Esophagus squamous epithelium (tissue), 5 donors: Measurements from ENCODE around the gene RIT2. TPM values are rescaled to one million over a fixed set of nuclear protein-coding genes. Genes with fewer than 3 reads are reported as not detected.

Experiments
- DNase-seq: peaks from one replicate; lab custom pipeline; 2025; lab: John Stamatoyannopoulos, UW
- H3K27ac ChIP-seq, 4 donors: fragments of 200-600 bp; sonication (generic); one replicate each; pipeline ENCODE4 v1.5.1; 2016 to 2019; ENCODE audit warnings: mild to moderate bottlenecking in 1 of 4
- H3K27me3 ChIP-seq, 4 donors: fragments of 200-600 bp; sonication (generic); 1 replicate in 3 of 4; 2 replicates in 1 of 4; pipeline versions ENCODE4 v1.5.1 to v1.6.0; 2017 to 2021; ENCODE audit warnings: antibody characterized with exemption in 1 of 4
- H3K36me3 ChIP-seq, 3 donors: fragments of 200-600 bp; sonication (generic); one replicate each; pipeline ENCODE4 v1.5.1; 2016 to 2019
- H3K4me1 ChIP-seq, 3 donors: fragments of 200-600 bp; sonication (generic); one replicate each; pipeline ENCODE4 v1.5.1; 2017 to 2019
- H3K4me3 ChIP-seq, 4 donors: fragments of 200-600 bp; sonication (generic); 1 replicate in 3 of 4; 2 replicates in 1 of 4; pipeline ENCODE4 v1.5.1; 2016 to 2019; ENCODE audit warnings: mild to moderate bottlenecking in 2 of 4, moderate library complexity in 1 of 4
- H3K9me3 ChIP-seq, 3 donors: fragments of 200-600 bp; sonication (generic); one replicate each; pipeline ENCODE4 v1.5.1; 2016 to 2019
- CTCF ChIP-seq, 6 experiments: fragments of 450-650 bp in 4 of 6; fragments of 200-600 bp in 2 of 6; sonication (generic) in 2 of 6; IDR thresholded peaks; one replicate each; pipeline ENCODE4 v1.5.1; 2016 to 2019; ENCODE audit warnings: antibody characterized with exemption in 6 of 6, mild to moderate bottlenecking in 4 of 6, moderate library complexity in 4 of 6
- POLR2A ChIP-seq, 4 donors: fragments of 450-650 bp; IDR thresholded peaks; one replicate each; pipeline ENCODE4 v1.6.1; 2017; ENCODE audit warnings: antibody characterized with exemption in 4 of 4, mild to moderate bottlenecking in 4 of 4, moderate library complexity in 3 of 4
- WGBS, 2 donors: methylation state at CpG; one replicate each; pipeline ENCODE4 v1.1.5; 2018; 5-methylcytosine and 5-hydroxymethylcytosine counted together
- intact Hi-C: fragments of 100-400 bp; cut with DNase I; formaldehyde crosslinking; loops from one replicate; pipeline ENCODE4 v1.15.0; 2022
- total RNA-seq, 4 donors: library from RNA; depleted of rRNA; stranded (reverse); fragments of >200 nt; gene quantifications; one replicate each; pipeline ENCODE4 v1.1.0, GENCODE V29; 2016
- donor health status: DM: yes; HTN: yes; CAD: no.

Gene RIT2
- total RNA-seq, 4 donors from 2014 or later, result not detected

- 69 to 75% methylated on average over 5 of the region's 5 CpGs for WGBS, 2 donors
- TF ChIP-seq POLR2A (IDR thresholded peaks at IDR 0.05), result no peak
- TF ChIP-seq CTCF (IDR thresholded peaks at IDR 0.05), result no peak
- no peak for DNase-seq
Measured at GRCh38 chr18:43077510-43078308, 37.8 kb downstream of the RIT2 start.

DNA sequence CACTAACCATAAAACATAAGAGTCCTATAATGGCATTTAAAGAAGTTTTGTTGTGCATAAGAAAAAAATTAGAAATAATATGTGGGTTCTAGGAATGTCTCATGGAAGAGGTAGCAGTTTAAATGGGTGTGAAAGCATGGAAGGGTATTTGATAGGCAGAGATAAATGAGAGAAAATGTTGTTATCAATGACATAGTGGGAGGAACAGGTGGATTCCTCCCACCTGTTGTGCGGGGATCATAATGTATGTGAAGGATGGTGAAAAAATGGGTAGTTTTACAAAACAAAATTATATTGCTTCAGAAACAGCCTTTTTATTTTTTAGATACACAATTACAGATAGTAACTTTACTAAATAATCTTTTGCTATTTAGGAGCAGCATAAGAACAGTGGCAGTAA, 41.7 kb downstream of the RIT2 start:
- no peak for DNase-seq
- Histone ChIP-seq H3K36me3 (no peaks in the 10 kb centered on the region), H3K4me3 (no peak overlapping the region), H3K9me3 (no peaks in the 10 kb centered on the region), H3K4me1 (no peaks in the 10 kb centered on the region), H3K27me3 (no peaks in the 10 kb centered on the region), H3K27ac (no peak overlapping the region)
- WGBS, 2 donors, result 100% methylated on average over 1 of the region's 1 CpG
- TF ChIP-seq POLR2A (IDR thresholded peaks at IDR 0.05), result no peak
- TF ChIP-seq CTCF (IDR thresholded peaks at IDR 0.05), result no peak
- intact Hi-C loops, result no loop called here

More at GRCh38 chr18:43077510-43078308, 37.8 kb downstream of the RIT2 start:
- no peak overlapping the region for H3K27ac ChIP-seq
- intact Hi-C loops, result no loop called here
- H3K27me3 ChIP-seq, result no peaks in the 10 kb centered on the region
- H3K36me3 ChIP-seq, result no peaks in the 10 kb centered on the region
- H3K4me3 ChIP-seq, result no peak overlapping the region
- H3K4me1 ChIP-seq, result no peaks in the 10 kb centered on the region
- no peaks in the 10 kb centered on the region for H3K9me3 ChIP-seq

- Histone ChIP-seq H3K9me3 (no peaks in the 10 kb centered on the region), H3K36me3 (no peaks in the 10 kb centered on the region), H3K27ac (no peak overlapping the region), H3K4me3 (no peak overlapping the region), H3K27me3 (no peaks in the 10 kb centered on the region), H3K4me1 (no peaks in the 10 kb centered on the region)
- DNase-seq, result no peak
- TF ChIP-seq POLR2A (IDR thresholded peaks at IDR 0.05), result no peak
- no peak for TF ChIP-seq CTCF (IDR thresholded peaks at IDR 0.05)
- intact Hi-C loops, result no loop called here
- WGBS, 2 donors, result 54 to 61% methylated on average over 4 of the region's 4 CpGs
Measured at GRCh38 chr18:43068781-43069180, 46.7 kb downstream of the RIT2 start.

- DNase-seq, result no peak
- Histone ChIP-seq H3K4me1 (no peaks in the 10 kb centered on the region), H3K27me3 (no peaks in the 10 kb centered on the region), H3K36me3 (no peaks in the 10 kb centered on the region), H3K27ac (no peak overlapping the region), H3K9me3 (no peaks in the 10 kb centered on the region), H3K4me3 (no peak overlapping the region)
- intact Hi-C loops, result no loop called here
- 50 to 87% methylated on average over 1 of the region's 1 CpG for WGBS, 2 donors
- TF ChIP-seq CTCF (IDR thresholded peaks at IDR 0.05), result no peak
- no peak for TF ChIP-seq POLR2A (IDR thresholded peaks at IDR 0.05)
Measured at GRCh38 chr18:43067570-43067969, 47.9 kb downstream of the RIT2 start.

DNA sequence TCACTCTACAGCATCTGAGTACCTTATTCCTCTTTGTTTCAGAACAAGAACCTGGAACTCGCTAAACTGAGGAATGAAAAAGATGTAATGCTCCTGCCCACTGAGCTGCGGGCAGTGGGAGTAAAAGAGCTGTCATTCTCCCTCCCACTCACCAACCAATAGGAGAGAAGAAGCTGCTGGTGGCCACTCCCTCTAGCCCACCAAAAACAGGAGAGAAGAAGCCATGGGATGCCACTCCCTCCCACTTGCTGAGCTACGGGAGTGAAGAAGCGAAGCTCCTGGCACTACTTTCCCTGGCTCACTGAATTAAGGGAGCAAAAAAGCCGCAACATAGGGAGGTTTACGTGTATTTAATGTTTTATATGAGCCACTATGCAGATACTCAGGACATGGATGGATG, 53.7 kb downstream of the RIT2 start:
- no peak for TF ChIP-seq POLR2A (IDR thresholded peaks at IDR 0.05)
- TF ChIP-seq CTCF (IDR thresholded peaks at IDR 0.05), result no peak
- intact Hi-C loops, result no loop called here
- 70 to 91% methylated on average over 3 to 6 of the region's 6 CpGs for WGBS, 2 donors

More for the DNA sequence above, 53.7 kb downstream of the RIT2 start:
- no peak for DNase-seq
- Histone ChIP-seq H3K27ac (no peak overlapping the region), H3K36me3 (no peaks in the 10 kb centered on the region), H3K4me3 (no peak overlapping the region), H3K9me3 (no peaks in the 10 kb centered on the region), H3K4me1 (no peaks in the 10 kb centered on the region), H3K27me3 (no peaks in the 10 kb centered on the region)
